Neural crest cell (in vitro differentiated cells): ENCODE data around the gene LSAMP. TPM values are rescaled to one million over a fixed set of nuclear protein-coding genes. Genes with fewer than 3 reads are reported as not detected.

Experiments used
- DNase-seq: peaks from one replicate; pipeline ENCODE4 v3.0.0; 2021; ENCODE audit warnings: low read depth, mixed read lengths, low spot score
- H3K27ac Mint-ChIP-seq: one replicate; pipeline ENCODE4 v1.8.0; 2021; ENCODE audit warnings: mild to moderate bottlenecking, mixed read lengths; ENCODE audit not compliant: unreplicated experiment
- H3K27me3 Mint-ChIP-seq: 2 replicates; pipeline ENCODE4 v1.8.0; 2021; ENCODE audit warnings: low read depth, mild to moderate bottlenecking, mixed read lengths
- H3K36me3 Mint-ChIP-seq: 2 replicates; pipeline ENCODE4 v1.8.0; 2021; ENCODE audit warnings: low read depth, mild to moderate bottlenecking, mixed read lengths
- H3K4me1 Mint-ChIP-seq: 2 replicates; pipeline ENCODE4 v1.8.0; 2021; ENCODE audit warnings: mixed read lengths
- H3K4me3 Mint-ChIP-seq: one replicate; pipeline ENCODE4 v1.8.0; 2021; ENCODE audit warnings: mild to moderate bottlenecking, mixed read lengths
- H3K9me3 Mint-ChIP-seq: 2 replicates; pipeline ENCODE4 v1.8.0; 2021; ENCODE audit warnings: mixed read lengths
- CTCF ChIP-seq: fragments of 200-600 bp; sonication (generic); conservative IDR thresholded peaks from 2 replicates; pipeline ENCODE4 v1.5.0; 2021; ENCODE audit warnings: antibody characterized with exemption, mild to moderate bottlenecking
- total RNA-seq: library from RNA; stranded (reverse); gene quantifications from 2 replicates; pipeline ENCODE4 v1.2.1, GENCODE V29; 2021

The LSAMP gene
- total RNA-seq, 1 donor from 2014 or later = 36.7 TPM

DNA sequence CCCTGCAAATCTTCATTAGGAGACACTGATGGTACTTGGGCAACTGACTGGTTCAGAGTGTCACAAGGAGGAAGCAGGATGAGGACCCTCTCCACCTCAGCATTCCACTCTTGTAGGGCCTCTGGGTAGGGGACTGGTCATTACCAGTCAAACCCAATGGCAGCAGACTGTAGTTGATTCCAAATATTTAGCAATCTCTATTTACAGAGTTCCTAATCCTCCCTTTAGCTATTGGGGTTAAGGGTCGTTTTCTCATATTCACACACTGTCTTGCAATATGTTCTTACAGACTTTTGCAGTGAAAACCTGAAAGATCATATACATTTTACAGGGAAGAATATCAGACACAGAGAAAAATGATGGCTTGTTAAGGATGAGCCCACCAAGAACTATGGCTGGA, 424.3 kb downstream of the LSAMP start:
- H3K27ac Mint-ChIP-seq = no peak overlapping the region
- H3K27me3 Mint-ChIP-seq = no peaks in the 10 kb centered on the region
- H3K4me1 Mint-ChIP-seq = peaks cover 12% of the 10 kb centered on the region
- TF ChIP-seq CTCF = no peak
- H3K4me3 Mint-ChIP-seq = no peak overlapping the region
- no peak for DNase-seq
- no peaks in the 10 kb centered on the region for H3K9me3 Mint-ChIP-seq
- H3K36me3 Mint-ChIP-seq = no peaks in the 10 kb centered on the region

DNA sequence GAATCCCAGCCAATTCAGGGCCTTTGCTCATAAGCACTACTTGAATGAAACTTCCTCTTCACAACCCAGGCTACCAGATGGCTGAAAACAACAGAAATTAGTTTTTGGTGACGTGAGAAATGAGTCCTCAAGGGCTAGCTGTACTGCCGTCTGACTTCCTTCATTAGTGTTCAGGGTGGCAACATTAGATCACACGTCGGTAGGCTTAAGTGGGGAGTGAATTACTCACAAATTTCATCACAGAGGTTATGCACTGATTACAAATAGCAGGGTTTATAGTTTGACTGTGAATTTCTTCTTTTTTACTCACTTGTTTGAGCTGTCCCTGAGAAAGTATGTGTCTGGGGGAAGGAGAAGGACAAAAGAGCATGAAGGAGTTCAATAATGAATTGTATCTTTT, 424.8 kb downstream of the LSAMP start:
- Mint-ChIP-seq H3K36me3 (no peaks in the 10 kb centered on the region), H3K27me3 (no peaks in the 10 kb centered on the region), H3K4me1 (peaks cover 13% of the 10 kb centered on the region), H3K9me3 (no peaks in the 10 kb centered on the region), H3K4me3 (no peak overlapping the region), H3K27ac (no peak overlapping the region)
- no peak for DNase-seq
- TF ChIP-seq CTCF = no peak

- no peak overlapping the region for H3K4me3 Mint-ChIP-seq
- H3K27me3 Mint-ChIP-seq = no peaks in the 10 kb centered on the region
- no peak for DNase-seq
- TF ChIP-seq CTCF = no peak
- H3K4me1 Mint-ChIP-seq = peaks cover 13% of the 10 kb centered on the region
- no peak overlapping the region for H3K27ac Mint-ChIP-seq
- H3K36me3 Mint-ChIP-seq = no peaks in the 10 kb centered on the region
- no peaks in the 10 kb centered on the region for H3K9me3 Mint-ChIP-seq
Measured at GRCh38 chr3:116019254-116019763, 426.0 kb downstream of the LSAMP start.

DNA sequence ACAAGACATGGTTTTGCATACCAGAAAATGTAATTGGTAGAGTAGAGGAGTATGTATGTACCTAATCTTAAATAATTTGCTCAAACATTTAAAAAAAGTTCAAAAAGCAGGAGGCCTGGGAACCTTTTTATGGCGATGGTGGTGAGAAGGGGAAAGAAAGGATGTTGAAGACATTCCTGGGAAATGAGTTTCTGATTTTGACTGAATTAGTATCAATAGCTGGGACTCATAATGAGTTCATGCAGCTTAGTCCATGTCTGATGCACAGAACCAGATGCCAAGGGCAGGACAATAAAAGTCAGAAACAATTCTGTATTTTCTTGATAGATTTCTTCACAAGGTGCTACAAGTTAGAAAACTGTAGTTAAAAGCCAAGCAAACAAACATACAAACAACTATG, 426.6 kb downstream of the LSAMP start:
- TF ChIP-seq CTCF = no peak
- Mint-ChIP-seq H3K9me3 (no peaks in the 10 kb centered on the region), H3K27me3 (no peaks in the 10 kb centered on the region), H3K4me3 (no peak overlapping the region), H3K4me1 (peaks cover 13% of the 10 kb centered on the region), H3K36me3 (no peaks in the 10 kb centered on the region), H3K27ac (no peak overlapping the region)
- no peak for DNase-seq

GRCh38 chr3:116015931-116016330, 429.4 kb downstream of the LSAMP start:
- Mint-ChIP-seq H3K36me3 (no peaks in the 10 kb centered on the region), H3K27ac (no peak overlapping the region), H3K4me1 (peaks cover 13% of the 10 kb centered on the region), H3K4me3 (no peak overlapping the region), H3K27me3 (no peaks in the 10 kb centered on the region), H3K9me3 (no peaks in the 10 kb centered on the region)
- TF ChIP-seq CTCF = no peak
- no peak for DNase-seq

- H3K27me3 Mint-ChIP-seq = no peaks in the 10 kb centered on the region
- peaks cover 3% of the 10 kb centered on the region for H3K36me3 Mint-ChIP-seq
- no peak overlapping the region for H3K4me3 Mint-ChIP-seq
- H3K4me1 Mint-ChIP-seq = no peaks in the 10 kb centered on the region
- TF ChIP-seq CTCF = no peak
- no peaks in the 10 kb centered on the region for H3K9me3 Mint-ChIP-seq
- H3K27ac Mint-ChIP-seq = no peak overlapping the region
- DNase-seq = no peak
Measured at GRCh38 chr3:116007000-116007399, 438.3 kb downstream of the LSAMP start.
